ENCODE data around the gene CISD1. TPM values are rescaled to one million over a fixed set of nuclear protein-coding genes. Genes with fewer than 3 reads are reported as not detected.

Gene CISD1
- total and polyA plus RNA-seq, 2 of the 4 experiments (the other 2 are of a cell fraction), result 28.2 to 34.6 TPM

Other genes with a start within 250 kb of the CISD1 start
- gene IPMK, start 1.3 kb upstream of the CISD1 start, total RNA-seq (2012; rRNA removed), result 2.0 and 5.0 TPM in 2 replicates
- 0.69 and 0.89 TPM in 2 replicates for gene IPMK, start 1.3 kb upstream of the CISD1 start, polyA plus RNA-seq (2012; rRNA removed)
- 9.1 and 15.8 TPM in 2 replicates for gene UBE2D1, start 65.8 kb downstream of the CISD1 start, total RNA-seq (2012; rRNA removed)
- 9.5 and 9.7 TPM in 2 replicates for gene UBE2D1, start 65.8 kb downstream of the CISD1 start, polyA plus RNA-seq (2012; rRNA removed)
- gene TFAM, start 116.2 kb downstream of the CISD1 start, total RNA-seq (2012; rRNA removed), result 16.7 and 26.1 TPM in 2 replicates
- 7.6 and 8.7 TPM in 2 replicates for gene TFAM, start 116.2 kb downstream of the CISD1 start, polyA plus RNA-seq (2012; rRNA removed)
- 38.9 and 42.5 TPM in 2 replicates for gene BICC1, start 243.7 kb downstream of the CISD1 start, total RNA-seq (2012; rRNA removed)
- 5.1 and 5.7 TPM in 2 replicates for gene BICC1, start 243.7 kb downstream of the CISD1 start, polyA plus RNA-seq (2012; rRNA removed)